ENCODE results near the gene OSTN. TPM values are rescaled to one million over a fixed set of nuclear protein-coding genes. Genes with fewer than 3 reads are reported as not detected.
"Not testable (repeated sequence)": the region's sequence is repeated elsewhere in the genome, so short reads cannot be mapped to it uniquely, and the experiment has no call there.

OSTN gene
- total RNA-seq, 1 donor from 2014 or later = not detected

GRCh38 chr3:191176038-191176785 is 22.8 kb upstream of the OSTN start:
- Mint-ChIP-seq H3K27me3 (ENCODE audit: unreplicated experiment) (no peaks in the 10 kb centered on the region), H3K9me3 (ENCODE audit: unreplicated experiment) (no peaks in the 10 kb centered on the region), H3K36me3 (ENCODE audit: low read depth, unreplicated experiment) (no peaks in the 10 kb centered on the region), H3K27ac (ENCODE audit: unreplicated experiment) (no peak overlapping the region), H3K4me1 (ENCODE audit: unreplicated experiment) (no peaks in the 10 kb centered on the region), H3K4me3 (ENCODE audit: unreplicated experiment) (no peak overlapping the region)
- no peak for DNase-seq (ENCODE audit: low spot score)
- TF ChIP-seq, protein P1, sequence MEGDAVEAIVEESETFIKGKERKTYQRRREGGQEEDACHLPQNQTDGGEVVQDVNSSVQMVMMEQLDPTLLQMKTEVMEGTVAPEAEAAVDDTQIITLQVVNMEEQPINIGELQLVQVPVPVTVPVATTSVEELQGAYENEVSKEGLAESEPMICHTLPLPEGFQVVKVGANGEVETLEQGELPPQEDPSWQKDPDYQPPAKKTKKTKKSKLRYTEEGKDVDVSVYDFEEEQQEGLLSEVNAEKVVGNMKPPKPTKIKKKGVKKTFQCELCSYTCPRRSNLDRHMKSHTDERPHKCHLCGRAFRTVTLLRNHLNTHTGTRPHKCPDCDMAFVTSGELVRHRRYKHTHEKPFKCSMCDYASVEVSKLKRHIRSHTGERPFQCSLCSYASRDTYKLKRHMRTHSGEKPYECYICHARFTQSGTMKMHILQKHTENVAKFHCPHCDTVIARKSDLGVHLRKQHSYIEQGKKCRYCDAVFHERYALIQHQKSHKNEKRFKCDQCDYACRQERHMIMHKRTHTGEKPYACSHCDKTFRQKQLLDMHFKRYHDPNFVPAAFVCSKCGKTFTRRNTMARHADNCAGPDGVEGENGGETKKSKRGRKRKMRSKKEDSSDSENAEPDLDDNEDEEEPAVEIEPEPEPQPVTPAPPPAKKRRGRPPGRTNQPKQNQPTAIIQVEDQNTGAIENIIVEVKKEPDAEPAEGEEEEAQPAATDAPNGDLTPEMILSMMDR (IDR thresholded peaks at IDR 0.05; ENCODE audit: unreplicated experiment) = no peak

DNA sequence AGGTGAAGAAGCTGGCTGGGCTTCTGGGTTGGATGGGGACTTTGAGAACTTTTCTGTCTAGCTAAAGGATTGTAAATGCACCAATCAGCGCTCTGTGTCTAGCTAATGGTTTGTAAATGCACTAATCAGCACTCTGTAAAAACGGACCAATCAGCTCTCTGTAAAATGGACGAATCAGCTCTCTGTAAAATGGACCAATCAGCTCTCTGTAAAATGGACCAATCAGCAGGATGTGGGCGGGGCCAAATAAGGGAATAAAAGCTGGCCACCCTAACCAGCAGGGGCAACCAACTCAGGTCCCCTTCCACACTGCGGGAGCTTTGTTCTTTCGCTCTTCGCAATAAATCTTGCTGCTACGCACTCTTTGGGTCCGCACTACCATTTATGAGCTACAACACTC is 13.7 kb upstream of the OSTN start:
- not testable (repeated sequence) for H3K9me3 Mint-ChIP-seq (ENCODE audit: unreplicated experiment); H3K36me3 Mint-ChIP-seq (ENCODE audit: low read depth, unreplicated experiment); H3K27ac Mint-ChIP-seq (ENCODE audit: unreplicated experiment); H3K4me3 Mint-ChIP-seq (ENCODE audit: unreplicated experiment); DNase-seq (ENCODE audit: low spot score); H3K4me1 Mint-ChIP-seq (ENCODE audit: unreplicated experiment); H3K27me3 Mint-ChIP-seq (ENCODE audit: unreplicated experiment)

DNA sequence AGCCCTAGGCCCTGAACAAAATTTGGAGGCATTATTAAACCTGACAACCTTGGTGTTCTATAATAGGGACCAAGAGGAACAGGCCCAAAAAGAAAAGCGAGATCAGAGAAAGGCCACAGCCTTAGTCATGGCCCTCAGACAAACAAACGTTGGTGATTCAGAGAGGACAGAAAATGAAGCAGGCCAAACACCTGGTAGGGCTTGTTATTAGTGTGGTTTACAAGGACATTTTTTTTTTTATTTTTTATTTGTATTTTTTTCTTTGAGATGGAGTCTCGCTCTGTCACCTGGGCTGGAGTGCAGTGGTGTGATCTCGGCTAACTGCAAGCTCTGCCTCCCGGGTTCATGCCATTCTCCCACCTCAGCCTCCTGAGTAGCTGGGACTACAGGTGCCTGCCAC is 10.8 kb upstream of the OSTN start:
- DNase-seq (ENCODE audit: low spot score); H3K36me3 Mint-ChIP-seq (ENCODE audit: low read depth, unreplicated experiment); H3K27me3 Mint-ChIP-seq (ENCODE audit: unreplicated experiment); H3K4me1 Mint-ChIP-seq (ENCODE audit: unreplicated experiment); H3K9me3 Mint-ChIP-seq (ENCODE audit: unreplicated experiment); H3K4me3 Mint-ChIP-seq (ENCODE audit: unreplicated experiment); H3K27ac Mint-ChIP-seq (ENCODE audit: unreplicated experiment): not testable (repeated sequence)

GRCh38 chr3:191192270-191192669 is 6.8 kb upstream of the OSTN start:
- not testable (repeated sequence) for H3K36me3 Mint-ChIP-seq (ENCODE audit: low read depth, unreplicated experiment); H3K4me3 Mint-ChIP-seq (ENCODE audit: unreplicated experiment); H3K27ac Mint-ChIP-seq (ENCODE audit: unreplicated experiment); H3K9me3 Mint-ChIP-seq (ENCODE audit: unreplicated experiment); DNase-seq (ENCODE audit: low spot score); H3K4me1 Mint-ChIP-seq (ENCODE audit: unreplicated experiment); H3K27me3 Mint-ChIP-seq (ENCODE audit: unreplicated experiment)

DNA sequence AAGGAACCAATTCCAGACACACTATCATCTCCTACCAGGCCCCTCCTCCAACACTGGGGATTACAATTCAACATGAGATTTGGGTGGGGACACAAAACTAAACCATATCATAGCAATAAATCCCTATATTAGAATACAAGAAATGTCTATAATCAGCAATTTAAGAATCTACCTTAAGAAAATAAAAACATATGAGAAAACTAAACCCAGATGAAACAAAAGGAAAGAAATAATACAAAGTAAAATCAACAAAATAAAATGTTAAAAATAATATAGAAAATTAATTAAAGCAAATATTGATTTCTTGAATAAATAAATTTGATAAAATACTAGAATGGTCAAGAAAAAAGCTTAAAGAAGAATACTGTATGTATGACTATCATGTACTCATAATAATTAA is 6.1 kb upstream of the OSTN start:
- H3K36me3 Mint-ChIP-seq (ENCODE audit: low read depth, unreplicated experiment) = no peaks in the 10 kb centered on the region
- H3K9me3 Mint-ChIP-seq (ENCODE audit: unreplicated experiment) = no peaks in the 10 kb centered on the region
- no peak overlapping the region for H3K4me3 Mint-ChIP-seq (ENCODE audit: unreplicated experiment)
- peaks cover 4% of the 10 kb centered on the region for H3K27me3 Mint-ChIP-seq (ENCODE audit: unreplicated experiment)
- no peak for DNase-seq (ENCODE audit: low spot score)
- no peak overlapping the region for H3K27ac Mint-ChIP-seq (ENCODE audit: unreplicated experiment)
- no peaks in the 10 kb centered on the region for H3K4me1 Mint-ChIP-seq (ENCODE audit: unreplicated experiment)
- TF ChIP-seq, protein P1 (IDR thresholded peaks at IDR 0.05; ENCODE audit: unreplicated experiment) = no peak

DNA sequence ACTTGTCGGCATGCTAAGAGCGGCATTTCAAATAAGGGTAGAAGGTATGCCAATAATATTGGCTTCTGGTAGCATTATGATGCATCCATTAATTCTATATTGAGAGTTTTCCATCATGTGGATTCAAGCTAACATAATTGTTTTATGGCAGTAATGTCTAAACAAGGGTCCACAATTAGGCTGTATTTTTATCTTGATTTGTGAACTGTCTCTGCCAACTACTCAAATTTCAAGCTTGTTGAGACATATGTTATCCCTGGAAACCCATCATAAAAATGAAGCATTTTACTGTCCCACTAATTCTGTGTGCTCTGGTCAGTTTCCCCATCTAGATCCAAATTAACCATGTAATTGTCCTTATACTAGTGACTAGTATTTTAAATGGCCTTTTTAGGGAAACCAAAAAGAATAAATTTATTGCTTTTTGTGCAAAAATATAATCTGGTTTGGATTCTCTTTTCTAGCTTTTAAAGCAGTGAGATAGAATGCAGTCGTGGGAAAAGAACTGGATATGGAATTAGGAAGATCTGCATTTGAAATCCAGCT is 1.2 kb upstream of the OSTN start:
- TF ChIP-seq, protein P1 (IDR thresholded peaks at IDR 0.05; ENCODE audit: unreplicated experiment) = no peak
- no peak for DNase-seq (ENCODE audit: low spot score)
- Mint-ChIP-seq H3K27me3 (ENCODE audit: unreplicated experiment) (no peaks in the 10 kb centered on the region), H3K36me3 (ENCODE audit: low read depth, unreplicated experiment) (no peaks in the 10 kb centered on the region), H3K4me3 (ENCODE audit: unreplicated experiment) (no peak overlapping the region), H3K27ac (ENCODE audit: unreplicated experiment) (no peak overlapping the region), H3K4me1 (ENCODE audit: unreplicated experiment) (peaks cover 4% of the 10 kb centered on the region), H3K9me3 (ENCODE audit: unreplicated experiment) (no peaks in the 10 kb centered on the region)

All from endothelial cell (in vitro differentiated cells).